HG02759 (cell line): ENCODE data around the gene ACBD7.

ENCODE experiments used
- ATAC-seq: cut with Tn5 transposase; IDR thresholded peaks from one replicate; pipeline ENCODE4 v1.9.1; 2021; ENCODE audit warnings: mild to moderate bottlenecking, moderate library complexity; ENCODE audit not compliant: unreplicated experiment

ACBD7 gene

GRCh38 chr10:15092855-15093408, 4.4 kb upstream of the ACBD7 start:
- no peak for ATAC-seq

GRCh38 chr10:15091418-15091817, 2.8 kb upstream of the ACBD7 start:
- no peak for ATAC-seq

GRCh38 chr10:15084502-15084922, 4.1 kb downstream of the ACBD7 start:
- ATAC-seq: no peak

- ATAC-seq: no peak
These were observed 4.7 kb downstream of the ACBD7 start for GRCh38 chr10:15083674-15084501.

- no peak for ATAC-seq
These were observed 13.2 kb downstream of the ACBD7 start for GRCh38 chr10:15075421-15075820.

- ATAC-seq: no peak
These were observed 16.2 kb downstream of the ACBD7 start for GRCh38 chr10:15072358-15072757.

- ATAC-seq: no peak
These were observed 19.3 kb downstream of the ACBD7 start for GRCh38 chr10:15069230-15069629.

GRCh38 chr10:15068802-15069201, 19.8 kb downstream of the ACBD7 start:
- no peak for ATAC-seq

- no peak for ATAC-seq
These were observed 21.4 kb downstream of the ACBD7 start for GRCh38 chr10:15067154-15067553.

- ATAC-seq: no peak
These were observed 27.9 kb downstream of the ACBD7 start for GRCh38 chr10:15060638-15061037.

- ATAC-seq: no peak
These were observed 28.7 kb downstream of the ACBD7 start for GRCh38 chr10:15059914-15060313.

GRCh38 chr10:15058689-15059088, 29.9 kb downstream of the ACBD7 start:
- no peak for ATAC-seq

GRCh38 chr10:15053061-15053460, 35.5 kb downstream of the ACBD7 start:
- no peak for ATAC-seq

- no peak for ATAC-seq
These were observed 36.5 kb downstream of the ACBD7 start for GRCh38 chr10:15052121-15052520.

- ATAC-seq: no peak
These were observed 39.0 kb downstream of the ACBD7 start for GRCh38 chr10:15049533-15049932.

GRCh38 chr10:15046626-15047025, 42.0 kb downstream of the ACBD7 start:
- no peak for ATAC-seq

- no peak for ATAC-seq
These were observed 43.2 kb downstream of the ACBD7 start for GRCh38 chr10:15045380-15045779.

- no peak for ATAC-seq
These were observed 44.9 kb downstream of the ACBD7 start, which contains the start of gene OLAH for GRCh38 chr10:15043674-15044073. TSS of gene OLAH (plus strand) at chr10:15043943. CDS start at chr10:15047289, 3,346 bp downstream.

GRCh38 chr10:15038416-15038815, 50.2 kb downstream of the ACBD7 start:
- no peak for ATAC-seq

GRCh38 chr10:15037691-15038090, 50.9 kb downstream of the ACBD7 start:
- ATAC-seq: no peak

GRCh38 chr10:15035385-15036301, 52.9 kb downstream of the ACBD7 start:
- ATAC-seq: no peak
